Myocyte (in vitro differentiated cells): ENCODE data around the gene CNIH3. TPM values are rescaled to one million over a fixed set of nuclear protein-coding genes. Genes with fewer than 3 reads are reported as not detected.
A peak's percentile ranks its signal among the peaks of the same experiment; 100 is the strongest.
"Not testable (repeated sequence)": the region's sequence is repeated elsewhere in the genome, so short reads cannot be mapped to it uniquely, and the experiment has no call there.

Experiments used
- DNase-seq: peaks from one replicate; pipeline ENCODE4 v3.0.0-alpha.2; 2012; ENCODE audit warnings: low read depth
- polyA plus RNA-seq: library from polyadenylated mRNA; unstranded; fragments of >200 nt; gene quantifications from one replicate; pipeline ENCODE4 v1.2.1, GENCODE V29; 2012; ENCODE audit warnings: missing spikeins
- total RNA-seq: library from RNA; depleted of rRNA; stranded (reverse); fragments of >200 nt; gene quantifications from 2 replicates; pipeline ENCODE4 v1.2.3, GENCODE V29; 2014

The CNIH3 gene
- 6.3 and 14.7 TPM in 2 replicates for total RNA-seq
- 6.9 TPM for polyA plus RNA-seq

DNA sequence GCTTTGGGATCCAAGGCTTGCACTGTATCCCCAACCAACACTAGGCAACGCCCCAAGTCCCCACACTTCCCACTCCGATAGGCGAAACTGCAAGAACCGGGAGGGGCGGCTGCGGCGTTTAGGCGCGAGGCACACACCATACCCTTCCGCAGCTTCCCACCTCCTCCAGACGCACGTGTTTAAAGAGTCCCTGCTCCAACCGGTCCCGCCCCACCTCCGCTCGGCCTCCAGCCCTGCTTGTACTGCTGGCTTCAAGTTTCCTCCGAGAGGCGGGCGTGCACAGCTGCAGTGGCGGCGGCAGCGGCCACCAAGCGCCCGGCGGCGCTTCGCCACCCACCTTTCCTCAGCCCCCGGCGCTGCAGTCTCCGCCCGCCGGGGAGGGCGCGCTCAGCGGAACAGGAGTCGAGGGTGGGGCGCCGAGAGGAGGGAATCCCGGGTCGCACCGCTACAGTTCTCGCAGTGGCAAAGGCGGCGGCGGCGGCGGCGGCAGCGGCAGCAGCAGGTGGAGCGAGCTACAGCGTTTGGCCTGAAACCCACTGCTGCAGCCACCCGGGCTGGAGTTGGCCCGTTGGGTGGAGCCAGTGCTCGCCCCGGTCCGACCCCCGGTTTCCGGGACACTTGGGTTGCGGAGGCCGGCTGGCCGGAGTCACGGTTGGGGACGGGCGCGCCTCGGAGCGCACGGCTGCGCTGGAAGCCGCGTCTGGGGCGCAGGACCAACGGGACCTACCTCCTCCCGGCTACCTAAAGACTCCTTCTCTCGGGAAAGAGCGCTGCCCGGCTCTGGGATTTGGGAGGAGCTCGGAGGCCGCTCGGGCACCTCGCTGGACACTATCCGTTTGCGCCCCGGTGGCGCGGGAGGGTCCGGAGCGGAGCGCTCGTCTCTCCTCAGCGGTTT lies at the start of gene CNIH3:
Gene CNIH3, plus strand, starts transcription at position 457 of the 895 bp plus-strand sequence. CDS start 858 bp downstream, outside the sequence.
- peak; percentile 88 for DNase-seq

- not testable (repeated sequence) for DNase-seq
Measured at GRCh38 chr1:224566492-224566891, 49.6 kb upstream of the CNIH3 start.

DNA sequence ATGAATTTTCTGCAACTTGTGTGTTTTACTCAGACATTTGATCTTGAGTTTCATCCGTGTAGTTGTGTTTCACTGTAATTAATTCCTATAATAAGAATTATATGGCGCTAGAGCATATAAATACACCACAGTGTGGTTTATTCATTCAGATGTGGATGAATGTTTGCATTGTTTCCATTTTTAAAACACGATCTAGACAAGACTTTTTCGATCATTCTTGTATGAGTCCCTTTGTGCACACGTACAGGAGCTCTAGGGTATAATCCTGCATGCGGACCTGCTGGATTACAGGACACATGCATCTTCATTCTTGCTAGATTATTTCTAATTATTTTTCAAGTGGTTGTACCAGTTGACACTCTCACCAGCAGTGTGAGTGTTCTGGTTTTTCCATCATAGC lies 46.8 kb upstream of the CNIH3 start:
- no peak for DNase-seq

DNA sequence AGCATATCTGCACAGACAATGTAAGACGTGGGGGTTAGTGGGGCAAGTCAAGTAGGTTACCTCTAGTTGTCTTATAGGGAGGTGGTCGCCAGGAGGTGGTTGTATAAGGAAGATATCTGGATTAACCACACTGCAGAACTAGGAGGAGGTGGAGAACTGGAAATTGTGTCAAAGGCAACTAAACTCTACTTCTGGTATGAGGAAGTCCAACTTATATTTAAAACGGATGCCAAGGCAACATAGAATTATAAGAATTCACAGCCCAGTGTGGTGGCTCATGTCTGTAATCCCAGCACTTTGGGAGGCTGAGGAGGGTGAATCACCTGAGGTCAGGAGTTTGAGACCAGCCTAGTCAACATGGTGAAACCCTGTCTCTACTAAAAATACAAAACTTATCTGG lies 44.1 kb upstream of the CNIH3 start:
- not testable (repeated sequence) for DNase-seq

- peak; percentile 83 for DNase-seq
Measured at GRCh38 chr1:224579526-224579925, 36.6 kb upstream of the CNIH3 start.

- DNase-seq: no peak
Measured at GRCh38 chr1:224580006-224580405, 36.1 kb upstream of the CNIH3 start.

- DNase-seq: peak; percentile 41
Measured at GRCh38 chr1:224582041-224582440, 34.1 kb upstream of the CNIH3 start.

GRCh38 chr1:224583774-224584173 lies 32.3 kb upstream of the CNIH3 start:
- no peak for DNase-seq

- no peak for DNase-seq
Measured at GRCh38 chr1:224585051-224585450, 31.1 kb upstream of the CNIH3 start.

DNA sequence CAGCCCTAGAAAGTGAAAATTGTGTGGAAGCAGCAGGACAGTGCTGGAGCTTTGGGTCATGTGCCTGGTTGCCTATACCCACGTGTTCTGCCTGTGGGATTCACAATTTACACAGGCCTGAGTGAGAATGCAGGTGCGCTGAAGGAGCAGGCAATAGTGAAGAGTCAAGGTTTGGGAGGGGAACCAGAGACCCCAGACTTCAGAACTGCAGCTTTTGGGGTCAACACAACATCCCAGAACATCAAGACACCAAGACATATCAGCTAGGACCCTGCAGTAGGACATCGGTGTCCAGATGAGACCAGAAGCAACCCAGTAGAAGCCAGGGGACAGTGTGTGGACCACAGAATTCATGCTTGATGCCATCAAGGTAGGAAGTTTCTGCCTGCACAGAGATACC lies 29.1 kb upstream of the CNIH3 start:
- no peak for DNase-seq

DNA sequence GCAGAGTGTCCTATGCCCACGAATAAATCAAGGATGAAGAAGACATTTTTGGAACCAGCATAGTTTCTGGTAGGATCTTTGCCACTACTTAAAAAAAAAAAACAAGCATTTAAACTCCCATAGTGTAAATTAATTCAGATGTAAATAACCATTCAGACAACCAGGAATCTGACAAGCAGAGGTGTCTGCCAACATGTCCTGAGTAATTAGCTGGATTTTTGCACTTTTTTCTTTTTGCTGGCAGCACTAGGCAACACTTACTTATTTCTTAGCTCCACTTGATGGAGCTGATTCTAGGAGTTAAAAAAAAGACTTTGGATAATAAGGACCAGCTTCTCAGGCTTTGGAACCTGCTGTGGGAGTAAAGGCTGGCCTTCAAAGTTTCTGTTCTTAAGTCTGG lies 27.6 kb upstream of the CNIH3 start:
- DNase-seq: no peak

DNA sequence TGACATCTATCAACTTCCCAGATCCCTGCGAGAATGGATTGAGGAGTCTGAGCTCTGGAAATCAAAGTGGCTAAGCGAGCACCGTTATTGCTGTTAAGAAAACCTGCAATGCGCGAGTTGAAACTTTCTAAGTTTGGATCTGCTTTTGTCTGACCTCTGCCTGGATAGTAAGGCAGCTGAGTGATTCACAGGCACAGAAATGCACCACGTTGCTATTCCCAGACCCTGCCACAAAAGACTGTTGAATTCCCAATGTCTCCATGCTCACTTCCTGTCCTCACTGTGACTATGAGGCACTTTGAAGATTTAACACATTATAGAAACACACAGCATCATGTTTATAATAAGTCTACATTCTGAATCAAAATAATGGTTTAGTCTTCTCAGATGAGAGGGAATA lies 27.1 kb upstream of the CNIH3 start:
- peak; percentile 47 for DNase-seq

- no peak for DNase-seq
Measured at GRCh38 chr1:224591326-224591725, 24.8 kb upstream of the CNIH3 start.

DNA sequence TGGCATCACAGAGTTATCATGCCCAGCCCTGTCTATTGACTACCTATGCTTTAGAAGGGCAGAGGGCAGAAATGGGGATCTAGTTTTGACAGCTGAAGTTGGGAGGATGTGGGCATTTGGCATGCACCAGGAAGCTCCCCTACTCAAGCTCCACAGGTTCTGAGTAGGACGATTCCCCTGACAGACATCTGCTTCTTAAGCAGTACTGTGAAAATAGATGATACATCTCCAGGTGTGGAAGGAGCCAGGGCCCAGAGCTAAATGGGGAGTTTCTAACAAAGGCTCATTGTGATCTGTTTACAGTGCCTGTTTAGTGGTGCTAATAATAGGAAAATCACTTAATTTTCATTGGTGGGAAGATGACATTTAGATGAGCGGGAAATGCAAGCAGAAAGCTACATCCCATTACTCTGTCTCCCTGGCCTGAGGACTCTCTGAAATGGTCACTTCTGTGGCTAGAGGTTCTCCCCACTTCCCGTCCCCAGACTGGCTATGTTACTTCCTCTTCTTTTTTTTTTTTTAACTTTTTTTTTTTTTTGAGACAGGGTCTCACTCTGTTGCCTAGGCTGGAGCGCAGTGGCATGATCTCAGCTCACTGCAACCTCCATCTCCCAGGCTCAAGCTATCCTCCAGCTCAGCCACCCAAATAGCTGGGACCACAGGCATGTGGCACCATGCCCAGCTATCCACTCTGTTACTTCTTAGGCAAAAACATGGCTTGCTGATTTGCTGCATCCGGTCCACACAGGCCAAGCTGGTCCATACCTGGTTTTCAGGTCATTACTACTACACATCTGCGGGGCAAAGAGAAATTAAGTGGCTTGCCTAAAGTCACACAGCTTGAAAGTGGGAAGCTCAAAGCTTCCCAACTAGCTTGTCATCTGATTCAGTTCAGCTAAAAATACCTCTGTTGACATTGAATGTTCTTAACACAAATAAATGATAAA lies 23.2 kb upstream of the CNIH3 start:
- DNase-seq: peak; percentile 93

DNA sequence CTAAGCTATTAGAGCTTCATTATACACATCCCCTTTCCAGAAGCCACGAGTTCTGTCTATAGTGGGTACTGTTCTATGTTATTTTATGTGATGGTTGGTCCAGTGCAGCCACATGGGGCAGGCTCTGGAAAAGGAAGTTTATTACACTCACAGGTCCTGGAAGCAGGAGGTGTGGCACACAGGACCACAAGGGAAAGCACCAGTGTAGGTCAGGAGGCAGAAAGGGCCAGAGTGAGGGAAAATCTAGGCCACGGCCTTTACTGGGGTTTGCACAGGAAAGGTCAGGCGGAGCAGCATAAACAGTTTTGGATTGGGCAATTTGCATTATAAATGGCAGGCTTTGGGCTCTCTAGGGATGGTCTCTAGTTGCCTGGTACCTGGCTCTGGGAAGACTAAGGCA lies 21.8 kb upstream of the CNIH3 start:
- no peak for DNase-seq

GRCh38 chr1:224594851-224595250 lies 21.3 kb upstream of the CNIH3 start:
- no peak for DNase-seq

- no peak for DNase-seq
Measured at GRCh38 chr1:224605482-224606181, 10.5 kb upstream of the CNIH3 start.

DNA sequence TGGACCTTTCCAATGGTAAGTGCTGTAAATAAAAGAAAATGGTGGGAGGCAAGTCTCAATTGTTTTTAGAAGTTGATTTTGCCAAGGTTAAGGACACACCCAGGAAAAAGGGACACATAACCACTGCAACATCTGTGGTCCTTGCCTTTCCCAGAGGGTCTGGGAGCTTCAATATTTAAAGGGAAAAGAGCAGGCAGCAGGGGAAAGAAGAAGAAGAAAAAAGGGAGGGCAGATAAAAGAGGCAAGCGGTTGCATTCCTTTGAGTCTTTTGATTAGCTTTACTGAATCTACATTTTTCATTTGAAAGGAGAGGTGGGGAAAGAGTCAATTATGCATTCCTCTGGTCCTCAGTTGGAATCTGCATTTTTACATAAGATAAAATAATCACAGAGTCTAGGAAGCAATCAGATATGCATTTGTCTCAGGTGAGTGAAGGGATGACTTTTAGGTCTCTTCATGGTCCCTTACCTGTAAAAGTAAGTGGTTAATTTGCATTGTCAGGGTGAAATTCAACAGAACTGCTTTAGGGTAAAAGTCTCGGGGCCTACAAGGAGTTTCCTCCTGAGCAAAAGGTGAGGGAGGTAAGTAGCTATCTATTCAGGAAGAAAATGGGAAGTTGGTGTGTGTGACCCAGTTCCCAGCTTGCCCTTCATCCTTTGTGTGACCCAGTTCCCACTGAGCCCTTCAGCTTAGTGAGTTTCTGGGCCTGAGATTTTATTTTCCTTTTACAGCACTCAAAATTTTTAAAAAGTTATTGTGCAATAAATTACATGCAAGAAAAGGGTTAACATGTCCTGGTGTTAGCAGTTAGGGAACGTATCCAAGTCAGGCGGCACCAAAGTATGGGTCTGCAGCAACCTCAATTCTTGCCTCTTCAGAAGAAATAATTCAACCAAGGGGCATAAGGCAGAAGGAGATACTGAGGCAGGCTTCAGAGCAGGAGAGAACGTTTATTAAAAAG lies 8.6 kb upstream of the CNIH3 start:
- no peak for DNase-seq

DNA sequence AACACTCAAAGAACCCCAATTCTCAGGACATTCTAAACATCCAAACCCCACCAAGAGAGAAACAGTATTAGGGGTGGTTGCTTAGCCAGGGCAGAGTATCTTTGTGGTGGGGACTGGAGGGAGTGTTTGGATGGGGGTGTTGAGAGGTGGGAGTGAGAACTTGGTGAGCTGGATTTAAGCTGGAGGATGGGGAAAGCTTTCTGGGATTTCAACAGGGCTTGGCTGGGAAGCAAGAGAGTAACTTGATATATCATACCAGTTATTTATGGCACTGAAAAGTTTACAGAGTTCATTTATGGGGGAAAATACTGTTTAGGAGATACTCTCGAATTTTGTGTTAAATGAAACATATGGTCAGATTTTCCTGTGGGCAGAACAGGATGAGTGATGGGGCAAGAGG lies 6.8 kb upstream of the CNIH3 start:
- DNase-seq: peak; percentile 50

DNA sequence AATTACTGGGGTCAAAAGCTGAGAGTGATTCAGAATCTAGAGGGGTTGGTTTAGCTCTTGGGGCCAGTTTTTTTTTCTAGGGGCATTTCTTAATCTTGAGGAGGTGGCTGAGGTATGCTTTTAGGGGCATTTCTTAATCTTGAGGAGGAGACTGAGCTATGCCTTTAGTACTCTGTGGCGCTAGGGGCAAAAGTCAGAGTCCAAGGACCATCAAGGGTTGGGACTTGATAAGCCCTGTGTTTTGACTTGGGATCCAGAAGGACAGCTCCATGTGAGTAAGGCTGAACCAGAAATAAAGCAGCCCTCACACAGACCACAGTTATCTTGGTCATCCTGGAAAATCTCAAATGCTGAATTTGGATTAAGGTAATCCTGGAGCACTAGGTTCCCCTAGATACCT lies 3.9 kb upstream of the CNIH3 start:
- DNase-seq: no peak
